ENCODE results near the gene GALNTL6. TPM values are rescaled to one million over a fixed set of nuclear protein-coding genes. Genes with fewer than 3 reads are reported as not detected.
"Not testable (repeated sequence)": the region's sequence is repeated elsewhere in the genome, so short reads cannot be mapped to it uniquely, and the experiment has no call there.

Gene GALNTL6
- total RNA-seq, 6 donors from 2014 or later: 0.26 to 18.9 TPM; not detected in 4

GRCh38 chr4:172881645-172882044, 1068.4 kb downstream of the GALNTL6 start:
- Histone ChIP-seq H3K4me1 (no peaks in the 10 kb centered on the region), H3K27me3 (no peaks in the 10 kb centered on the region), H3K9me3 (no peaks in the 10 kb centered on the region), H3K4me3 (no peak overlapping the region), H3K36me3 (no peaks in the 10 kb centered on the region), H3K27ac (no peak overlapping the region)
- WGBS, 2 donors: 90 to 91% methylated on average over 6 of the region's 6 CpGs
- ATAC-seq (ENCODE audit: low FRiP score in 2 of 2): no peak
- no peak for DNase-seq
- no peak for TF ChIP-seq CTCF (IDR thresholded peaks at IDR 0.05)
- no peak for TF ChIP-seq POLR2A (IDR thresholded peaks at IDR 0.05)
- TF ChIP-seq EP300 (IDR thresholded peaks at IDR 0.05): no peak
- no peak for TF ChIP-seq POLR2AphosphoS5 (IDR thresholded peaks at IDR 0.05)

- H3K9me3 ChIP-seq; ATAC-seq (ENCODE audit: low FRiP score in 2 of 2); DNase-seq; H3K27ac ChIP-seq; H3K4me1 ChIP-seq; H3K4me3 ChIP-seq; H3K36me3 ChIP-seq; H3K27me3 ChIP-seq: not testable (repeated sequence)
- 92 to 95% methylated on average over 3 of the region's 3 CpGs for WGBS, 2 donors
These were observed 1074.2 kb downstream of the GALNTL6 start for GRCh38 chr4:172887358-172887757.

GRCh38 chr4:172887959-172888358, 1074.8 kb downstream of the GALNTL6 start:
- H3K36me3 ChIP-seq: no peaks in the 10 kb centered on the region
- no peak for TF ChIP-seq CTCF (IDR thresholded peaks at IDR 0.05)
- TF ChIP-seq POLR2A (IDR thresholded peaks at IDR 0.05): no peak
- TF ChIP-seq EP300 (IDR thresholded peaks at IDR 0.05): no peak
- TF ChIP-seq POLR2AphosphoS5 (IDR thresholded peaks at IDR 0.05): no peak
- H3K27me3 ChIP-seq: no peaks in the 10 kb centered on the region
- no peak overlapping the region for H3K4me3 ChIP-seq
- ATAC-seq (ENCODE audit: low FRiP score in 2 of 2) (no peak), DNase-seq (no peak)
- H3K27ac ChIP-seq: no peak overlapping the region
- peaks cover 0 to 3% (median 0%) of the 10 kb centered on the region in 4 donors for H3K9me3 ChIP-seq
- H3K4me1 ChIP-seq: no peaks in the 10 kb centered on the region
- 60 to 65% methylated on average over 2 of the region's 2 CpGs for WGBS, 2 donors

GRCh38 chr4:172892300-172892699, 1079.1 kb downstream of the GALNTL6 start:
- WGBS, 2 donors: 39 to 44% methylated on average over 4 of the region's 4 CpGs
- TF ChIP-seq EP300 (IDR thresholded peaks at IDR 0.05) (no peak), POLR2AphosphoS5 (IDR thresholded peaks at IDR 0.05) (no peak), CTCF (IDR thresholded peaks at IDR 0.05) (no peak), POLR2A (IDR thresholded peaks at IDR 0.05) (no peak)
- H3K27me3 ChIP-seq: no peaks in the 10 kb centered on the region
- no peak overlapping the region for H3K27ac ChIP-seq
- no peaks in the 10 kb centered on the region for H3K36me3 ChIP-seq
- DNase-seq (no peak), ATAC-seq (ENCODE audit: low FRiP score in 2 of 2) (no peak)
- H3K4me3 ChIP-seq: no peak overlapping the region
- H3K9me3 ChIP-seq: peaks cover 0 to 10% (median 4%) of the 10 kb centered on the region in 4 donors
- no peaks in the 10 kb centered on the region for H3K4me1 ChIP-seq

- 88 to 95% methylated on average over 3 of the region's 3 CpGs for WGBS, 2 donors
These were observed 1082.5 kb downstream of the GALNTL6 start for GRCh38 chr4:172895699-172896098.

More at GRCh38 chr4:172895699-172896098, 1082.5 kb downstream of the GALNTL6 start:
- TF ChIP-seq EP300 (IDR thresholded peaks at IDR 0.05): no peak
- no peak for TF ChIP-seq POLR2AphosphoS5 (IDR thresholded peaks at IDR 0.05)
- TF ChIP-seq POLR2A (IDR thresholded peaks at IDR 0.05): no peak
- TF ChIP-seq CTCF (IDR thresholded peaks at IDR 0.05): no peak
- Histone ChIP-seq H3K27ac (no peak overlapping the region), H3K4me3 (no peak overlapping the region), H3K27me3 (no peaks in the 10 kb centered on the region), H3K4me1 (no peaks in the 10 kb centered on the region), H3K9me3 (peaks cover 0 to 10% (median 4%) of the 10 kb centered on the region in 4 donors), H3K36me3 (no peaks in the 10 kb centered on the region)
- no peak for ATAC-seq (ENCODE audit: low FRiP score in 2 of 2)
- DNase-seq: no peak
